DMS153 (cell line): Measurements from ENCODE around the gene CHRNB1.

Experiments
- DNase-seq: peaks from one replicate; lab custom pipeline; 2025; lab: John Stamatoyannopoulos, UW

CHRNB1 gene

GRCh38 chr17:7415784-7416183 lies 29.1 kb upstream of the CHRNB1 start:
- no peak for DNase-seq

- no peak for DNase-seq
Measured at GRCh38 chr17:7416323-7416722, 28.5 kb upstream of the CHRNB1 start.

GRCh38 chr17:7417056-7417655 lies 27.7 kb upstream of the CHRNB1 start:
- DNase-seq = no peak

GRCh38 chr17:7418472-7419152 lies 26.2 kb upstream of the CHRNB1 start:
- DNase-seq = no peak

- no peak for DNase-seq
Measured at GRCh38 chr17:7419819-7420610, 24.8 kb upstream of the CHRNB1 start, which contains the start of gene SPEM1. Gene SPEM1, plus strand, starts transcription at chr17:7420324. Its CDS starts 61 bp downstream, at chr17:7420385.

- DNase-seq = no peak
Measured at GRCh38 chr17:7421186-7421585, 23.7 kb upstream of the CHRNB1 start.

- no peak for DNase-seq
Measured at GRCh38 chr17:7423679-7424078, 21.2 kb upstream of the CHRNB1 start.

- no peak for DNase-seq
Measured at GRCh38 chr17:7425316-7425715, 19.5 kb upstream of the CHRNB1 start, which contains the start of gene SPEM2. Gene SPEM2, plus strand, starts transcription at chr17:7425616. Its CDS starts 73 bp downstream, at chr17:7425689.

GRCh38 chr17:7425756-7426155 lies 19.1 kb upstream of the CHRNB1 start:
- DNase-seq = no peak

- no peak for DNase-seq
Measured at GRCh38 chr17:7426203-7426863, 18.5 kb upstream of the CHRNB1 start.

GRCh38 chr17:7426896-7427489 lies 17.9 kb upstream of the CHRNB1 start:
- no peak for DNase-seq

- no peak for DNase-seq
Measured at GRCh38 chr17:7427549-7427948, 17.3 kb upstream of the CHRNB1 start.

GRCh38 chr17:7428557-7428956 lies 16.3 kb upstream of the CHRNB1 start, which contains the start of gene SPEM3:
Gene SPEM3, plus strand, starts transcription at chr17:7428857. Its CDS starts 46 bp downstream, at chr17:7428903.
- no peak for DNase-seq

- no peak for DNase-seq
Measured at GRCh38 chr17:7429722-7430121, 15.1 kb upstream of the CHRNB1 start.

GRCh38 chr17:7431231-7431630 lies 13.6 kb upstream of the CHRNB1 start:
- no peak for DNase-seq

GRCh38 chr17:7432296-7432695 lies 12.6 kb upstream of the CHRNB1 start:
- DNase-seq = no peak

- no peak for DNase-seq
Measured at GRCh38 chr17:7435676-7436555, 8.9 kb upstream of the CHRNB1 start.

GRCh38 chr17:7436556-7437368 lies 8.1 kb upstream of the CHRNB1 start:
- peak; percentile 73 for DNase-seq

GRCh38 chr17:7437369-7437863 lies 7.4 kb upstream of the CHRNB1 start:
- no peak for DNase-seq
